ENCODE results near the gene SEMA5A. TPM values are rescaled to one million over a fixed set of nuclear protein-coding genes. Genes with fewer than 3 reads are reported as not detected.

Gene SEMA5A
- total and polyA plus RNA-seq, 2 of the 13 experiments (the other 11 are each of a cell fraction or from before 2014, with no cell fraction given), result 0.01 TPM; not detected in 1

- ChIA-PET POLR2A (no interaction called here), CTCF (ENCODE audit: low intra/inter-chr PET ratio, low total read pairs) (no interaction called here)
- BruUV-seq (replicated peaks), result no TSS peak
- no peak for FAIRE-seq
- H3K27me3 ChIP-seq (ENCODE audit: control insufficient read depth in 1 of 2, insufficient read depth in 2 of 2, low read length in 2 of 2), result no peaks in the 10 kb centered on the region
- no peak overlapping the region for H3K4me3 ChIP-seq (replicated peaks in 1 of 3; ENCODE audit: insufficient read depth in 1 of 3, low read depth in 2 of 3, low read length in 3 of 3)
- no peaks in the 10 kb centered on the region for H3K9me3 ChIP-seq (ENCODE audit: low read length)
- no peak overlapping the region for H3K4me2 ChIP-seq (ENCODE audit: low read depth, low read length)
- H3K36me3 ChIP-seq (replicated peaks in 1 of 2; ENCODE audit: control insufficient read depth in 1 of 2, insufficient read depth in 2 of 2, low read length in 2 of 2), result no peaks in the 10 kb centered on the region
- WGBS (ENCODE audit: low lambda C conversion rate), result 0% methylated on average over 2 of the region's 2 CpGs
- no peaks in the 10 kb centered on the region for H3K79me2 ChIP-seq (ENCODE audit: insufficient read depth, low read length)
- H3K9ac ChIP-seq (ENCODE audit: insufficient read depth, low read depth, low read length), result no peak overlapping the region
- no peak overlapping the region for H3K27ac ChIP-seq (ENCODE audit: extremely low read length, insufficient read depth, low read length)
- H4K20me1 ChIP-seq (ENCODE audit: insufficient read depth, low read length), result no peaks in the 10 kb centered on the region
- no peak for ATAC-seq
- in situ Hi-C loops (cut with HindIII; ENCODE audit: extremely low pct_ligation_motif_present, low pct_unique_long_range_greater_than_20kb), result no loop called here
- no peaks in the 10 kb centered on the region for H3K4me1 ChIP-seq (ENCODE audit: insufficient read depth, low read length)
- intact Hi-C loops (cut with micrococcal nuclease; ENCODE audit: unreplicated experiment), result no loop called here
- TF ChIP-seq ZNF550 (CRISPR knock-in tag; IDR thresholded peaks at IDR 0.05; ENCODE audit: borderline replicate concordance), result no peak
- TF ChIP-seq ZSCAN20 (CRISPR knock-in tag; IDR thresholded peaks at IDR 0.05; ENCODE audit: borderline replicate concordance), result no peak
- no peak overlapping the region for H2AFZ ChIP-seq (ENCODE audit: low read length)
- no peak for DNase-seq (ENCODE audit: low spot score)
Measured at GRCh38 chr5:9351546-9351945, 194.3 kb downstream of the SEMA5A start.

- CTCF ChIA-PET (ENCODE audit: low intra/inter-chr PET ratio, low total read pairs), result no interaction called here
- 35% methylated on average over 4 of the region's 4 CpGs for WGBS (ENCODE audit: low lambda C conversion rate)
Measured at GRCh38 chr5:9350301-9350797, 195.5 kb downstream of the SEMA5A start.

More at GRCh38 chr5:9350301-9350797, 195.5 kb downstream of the SEMA5A start:
- Histone ChIP-seq H3K9me3 (ENCODE audit: low read length) (no peaks in the 10 kb centered on the region), H3K4me3 (replicated peaks in 1 of 3; ENCODE audit: insufficient read depth in 1 of 3, low read depth in 2 of 3, low read length in 3 of 3) (no peak overlapping the region), H3K79me2 (ENCODE audit: insufficient read depth, low read length) (no peaks in the 10 kb centered on the region), H3K4me2 (ENCODE audit: low read depth, low read length) (no peak overlapping the region), H4K20me1 (ENCODE audit: insufficient read depth, low read length) (no peaks in the 10 kb centered on the region), H3K4me1 (ENCODE audit: insufficient read depth, low read length) (no peaks in the 10 kb centered on the region), H3K27ac (ENCODE audit: extremely low read length, insufficient read depth, low read length) (no peak overlapping the region), H3K9ac (ENCODE audit: insufficient read depth, low read depth, low read length) (no peak overlapping the region), H3K36me3 (replicated peaks in 1 of 2; ENCODE audit: control insufficient read depth in 1 of 2, insufficient read depth in 2 of 2, low read length in 2 of 2) (no peaks in the 10 kb centered on the region), H2AFZ (ENCODE audit: low read length) (no peak overlapping the region), H3K27me3 (ENCODE audit: control insufficient read depth in 1 of 2, insufficient read depth in 2 of 2, low read length in 2 of 2) (no peaks in the 10 kb centered on the region)
- FAIRE-seq (no peak), DNase-seq (ENCODE audit: low spot score) (no peak), ATAC-seq (no peak)
- TF ChIP-seq, protein P1, sequence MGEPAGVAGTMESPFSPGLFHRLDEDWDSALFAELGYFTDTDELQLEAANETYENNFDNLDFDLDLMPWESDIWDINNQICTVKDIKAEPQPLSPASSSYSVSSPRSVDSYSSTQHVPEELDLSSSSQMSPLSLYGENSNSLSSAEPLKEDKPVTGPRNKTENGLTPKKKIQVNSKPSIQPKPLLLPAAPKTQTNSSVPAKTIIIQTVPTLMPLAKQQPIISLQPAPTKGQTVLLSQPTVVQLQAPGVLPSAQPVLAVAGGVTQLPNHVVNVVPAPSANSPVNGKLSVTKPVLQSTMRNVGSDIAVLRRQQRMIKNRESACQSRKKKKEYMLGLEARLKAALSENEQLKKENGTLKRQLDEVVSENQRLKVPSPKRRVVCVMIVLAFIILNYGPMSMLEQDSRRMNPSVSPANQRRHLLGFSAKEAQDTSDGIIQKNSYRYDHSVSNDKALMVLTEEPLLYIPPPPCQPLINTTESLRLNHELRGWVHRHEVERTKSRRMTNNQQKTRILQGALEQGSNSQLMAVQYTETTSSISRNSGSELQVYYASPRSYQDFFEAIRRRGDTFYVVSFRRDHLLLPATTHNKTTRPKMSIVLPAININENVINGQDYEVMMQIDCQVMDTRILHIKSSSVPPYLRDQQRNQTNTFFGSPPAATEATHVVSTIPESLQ (CRISPR knock-in tag; conservative IDR thresholded peaks at IDR 0.05), result no peak
- TF ChIP-seq, protein P2, sequence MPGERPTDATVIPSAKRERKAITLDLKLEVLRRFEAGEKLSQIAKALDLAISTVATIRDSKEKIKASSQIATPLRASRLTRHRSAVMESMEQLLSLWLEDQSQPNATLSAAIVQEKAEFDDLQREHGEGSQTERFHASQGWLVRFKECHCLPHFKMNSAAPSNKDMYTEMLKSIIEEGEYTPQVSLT (CRISPR knock-in tag; IDR thresholded peaks at IDR 0.05; ENCODE audit: borderline replicate concordance, low read depth), result no peak
- TF ChIP-seq ZNF451 (CRISPR knock-in tag; IDR thresholded peaks at IDR 0.05) (no peak), ZSCAN12 (CRISPR knock-in tag; IDR thresholded peaks at IDR 0.05) (no peak), EP300 (IDR thresholded peaks at IDR 0.05; ENCODE audit: low read depth in 2 of 2, low read length in 2 of 2) (no peak), EP300 (CRISPR knock-in tag; IDR thresholded peaks at IDR 0.05; ENCODE audit: borderline replicate concordance) (no peak), HMGXB4 (CRISPR knock-in tag; IDR thresholded peaks at IDR 0.05; ENCODE audit: borderline replicate concordance in 1 of 2, low read depth in 1 of 2) (no peak), ZNF569 (CRISPR knock-in tag; IDR thresholded peaks at IDR 0.05; ENCODE audit: borderline replicate concordance) (no peak), ZNF746 (CRISPR knock-in tag; IDR thresholded peaks at IDR 0.05) (no peak), RXRA (CRISPR knock-in tag; IDR thresholded peaks at IDR 0.05) (no peak)
- POLR2A ChIA-PET, result no interaction called here
- no TSS peak for BruUV-seq (replicated peaks)
- intact Hi-C loops (cut with micrococcal nuclease; ENCODE audit: unreplicated experiment) (no loop called here), in situ Hi-C loops (cut with HindIII; ENCODE audit: extremely low pct_ligation_motif_present, low pct_unique_long_range_greater_than_20kb) (no loop called here)
